Measurements from ENCODE around the gene LPCAT1.
A peak's percentile ranks its signal among the peaks of the same experiment; 100 is the strongest.

The LPCAT1 gene

DNA sequence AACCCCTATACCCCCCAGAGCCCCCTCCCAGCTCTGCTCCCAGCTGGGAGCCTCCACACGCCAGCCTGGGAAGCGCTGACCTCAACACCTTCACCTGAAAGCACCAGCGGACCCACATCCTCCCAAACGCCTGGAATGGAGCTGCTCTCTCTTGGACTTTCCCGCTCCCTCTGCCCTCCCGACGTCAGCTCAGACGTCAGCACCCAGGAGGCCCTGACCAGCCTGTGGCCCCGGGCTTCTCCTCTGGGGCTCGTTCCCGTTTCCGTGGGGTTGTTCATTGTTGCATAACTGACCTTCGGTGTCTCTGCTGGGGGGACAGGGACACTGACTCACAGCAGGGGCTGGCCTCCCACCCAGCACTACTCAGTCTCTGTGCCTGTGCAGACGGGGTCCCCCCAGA lies 43.5 kb downstream of the LPCAT1 start:
- no peaks in the 10 kb centered on the region for H3K4me1 ChIP-seq
- H3K27me3 ChIP-seq = no peaks in the 10 kb centered on the region
- no peak for DNase-seq
- no peak overlapping the region for H3K4me3 ChIP-seq (ENCODE audit: low read depth, low read length)
- TF ChIP-seq, protein P1, sequence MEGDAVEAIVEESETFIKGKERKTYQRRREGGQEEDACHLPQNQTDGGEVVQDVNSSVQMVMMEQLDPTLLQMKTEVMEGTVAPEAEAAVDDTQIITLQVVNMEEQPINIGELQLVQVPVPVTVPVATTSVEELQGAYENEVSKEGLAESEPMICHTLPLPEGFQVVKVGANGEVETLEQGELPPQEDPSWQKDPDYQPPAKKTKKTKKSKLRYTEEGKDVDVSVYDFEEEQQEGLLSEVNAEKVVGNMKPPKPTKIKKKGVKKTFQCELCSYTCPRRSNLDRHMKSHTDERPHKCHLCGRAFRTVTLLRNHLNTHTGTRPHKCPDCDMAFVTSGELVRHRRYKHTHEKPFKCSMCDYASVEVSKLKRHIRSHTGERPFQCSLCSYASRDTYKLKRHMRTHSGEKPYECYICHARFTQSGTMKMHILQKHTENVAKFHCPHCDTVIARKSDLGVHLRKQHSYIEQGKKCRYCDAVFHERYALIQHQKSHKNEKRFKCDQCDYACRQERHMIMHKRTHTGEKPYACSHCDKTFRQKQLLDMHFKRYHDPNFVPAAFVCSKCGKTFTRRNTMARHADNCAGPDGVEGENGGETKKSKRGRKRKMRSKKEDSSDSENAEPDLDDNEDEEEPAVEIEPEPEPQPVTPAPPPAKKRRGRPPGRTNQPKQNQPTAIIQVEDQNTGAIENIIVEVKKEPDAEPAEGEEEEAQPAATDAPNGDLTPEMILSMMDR (IDR thresholded peaks at IDR 0.05; ENCODE audit: low read depth, low read length) = no peak
- no peaks in the 10 kb centered on the region for H3K9me3 ChIP-seq
- H3K36me3 ChIP-seq = peaks cover 27% of the 10 kb centered on the region

DNA sequence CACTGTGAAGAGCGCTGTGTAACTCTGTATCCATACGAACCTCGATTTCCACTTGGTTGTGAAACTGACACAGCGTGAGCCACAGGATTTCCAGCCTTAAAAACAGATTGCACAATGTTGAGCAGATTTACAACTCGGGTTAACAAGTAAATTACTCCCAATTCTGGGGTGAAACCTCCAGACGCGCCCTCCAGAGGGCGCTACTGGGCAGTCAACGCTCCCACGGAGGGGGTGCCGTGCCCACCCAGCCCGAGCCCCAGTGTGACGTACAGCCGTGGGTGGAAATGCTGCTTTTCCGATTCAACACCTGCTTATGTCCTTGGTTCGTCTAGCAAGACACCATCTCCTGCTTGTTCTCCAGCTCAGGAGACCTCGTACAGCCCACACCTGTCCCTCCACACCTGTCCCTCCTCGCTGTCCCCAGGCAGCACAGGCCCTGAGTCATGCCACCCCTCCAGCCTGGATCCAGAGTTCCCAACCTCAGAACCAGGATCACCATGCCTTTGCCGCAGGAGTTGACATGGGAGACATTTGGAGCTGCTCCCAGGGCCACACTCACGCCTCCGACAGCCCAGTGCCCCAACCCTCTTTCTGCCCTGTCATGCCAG lies 44.1 kb downstream of the LPCAT1 start:
- DNase-seq = peak; percentile 44
- TF ChIP-seq, protein P1 (IDR thresholded peaks at IDR 0.05; ENCODE audit: low read depth, low read length) = peak; percentile 73

DNA sequence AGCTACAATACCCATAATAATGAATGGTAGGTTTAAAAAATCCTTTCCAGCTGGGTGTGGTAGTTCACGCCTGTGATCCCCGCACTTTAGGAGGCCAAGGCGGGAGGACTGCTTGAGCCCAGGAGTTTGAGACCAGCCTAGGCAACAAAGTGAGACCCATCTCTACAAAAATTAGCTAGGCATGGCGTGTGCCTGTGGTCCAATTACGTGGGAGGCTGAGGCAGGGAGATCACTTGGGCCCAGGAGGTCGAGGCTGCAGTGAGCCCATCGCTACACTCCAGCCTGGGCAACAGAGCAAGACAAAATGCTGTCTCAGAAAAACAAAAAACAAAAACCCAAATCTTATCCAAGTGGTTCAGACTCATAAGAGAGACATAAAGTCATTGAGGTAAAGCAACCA lies 44.7 kb downstream of the LPCAT1 start:
- DNase-seq = no peak
- H3K4me3 ChIP-seq (ENCODE audit: low read depth, low read length) = no peak overlapping the region
- H3K27me3 ChIP-seq = no peaks in the 10 kb centered on the region
- no peaks in the 10 kb centered on the region for H3K9me3 ChIP-seq
- H3K36me3 ChIP-seq = peaks cover 34% of the 10 kb centered on the region
- no peaks in the 10 kb centered on the region for H3K4me1 ChIP-seq
- TF ChIP-seq, protein P1 (IDR thresholded peaks at IDR 0.05; ENCODE audit: low read depth, low read length) = no peak

More for the DNA sequence above, 44.1 kb downstream of the LPCAT1 start:
- Histone ChIP-seq H3K4me3 (ENCODE audit: low read depth, low read length) (no peak overlapping the region), H3K4me1 (no peaks in the 10 kb centered on the region), H3K27me3 (no peaks in the 10 kb centered on the region), H3K9me3 (no peaks in the 10 kb centered on the region), H3K36me3 (peaks cover 32% of the 10 kb centered on the region)

DNA sequence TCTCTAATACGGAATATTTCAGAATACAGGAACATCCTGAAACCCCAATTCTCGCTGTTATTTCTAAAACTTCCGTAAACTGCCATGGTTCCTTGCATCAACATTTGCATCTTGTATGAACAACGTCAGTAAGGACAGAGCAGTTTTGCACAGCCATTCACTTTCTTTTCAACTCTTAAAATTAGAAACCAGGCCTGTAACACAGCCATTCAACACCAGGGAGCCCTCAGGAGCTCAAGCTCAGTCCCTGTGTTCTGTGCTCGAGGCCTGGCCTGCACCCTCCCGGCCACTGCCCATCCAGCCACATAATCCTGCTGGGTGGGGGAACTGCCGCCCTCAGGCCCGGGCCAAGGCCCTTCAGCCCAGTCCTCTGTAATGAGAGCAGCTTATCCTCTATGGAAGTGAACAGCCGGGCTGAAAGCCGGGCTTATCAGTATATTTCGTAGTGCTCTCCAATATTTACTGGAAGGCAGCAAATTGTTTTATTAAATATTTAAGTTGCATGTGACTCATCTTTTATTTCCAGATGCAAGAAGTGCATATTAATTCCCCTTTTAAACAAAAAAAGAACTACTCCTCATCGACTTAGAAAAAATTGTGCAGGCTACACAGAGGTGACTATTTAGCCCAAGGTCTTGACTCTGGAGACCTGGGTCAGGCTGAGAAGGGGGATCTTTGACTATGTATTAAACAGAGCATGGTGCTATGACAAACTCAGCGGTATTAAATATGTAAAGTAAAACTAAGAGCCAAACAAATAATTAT lies 45.3 kb downstream of the LPCAT1 start:
- no peaks in the 10 kb centered on the region for H3K27me3 ChIP-seq
- H3K4me3 ChIP-seq (ENCODE audit: low read depth, low read length) = no peak overlapping the region
- no peaks in the 10 kb centered on the region for H3K9me3 ChIP-seq
- DNase-seq = no peak
- peaks cover 38% of the 10 kb centered on the region for H3K36me3 ChIP-seq
- TF ChIP-seq, protein P1 (IDR thresholded peaks at IDR 0.05; ENCODE audit: low read depth, low read length) = no peak
- no peaks in the 10 kb centered on the region for H3K4me1 ChIP-seq

DNA sequence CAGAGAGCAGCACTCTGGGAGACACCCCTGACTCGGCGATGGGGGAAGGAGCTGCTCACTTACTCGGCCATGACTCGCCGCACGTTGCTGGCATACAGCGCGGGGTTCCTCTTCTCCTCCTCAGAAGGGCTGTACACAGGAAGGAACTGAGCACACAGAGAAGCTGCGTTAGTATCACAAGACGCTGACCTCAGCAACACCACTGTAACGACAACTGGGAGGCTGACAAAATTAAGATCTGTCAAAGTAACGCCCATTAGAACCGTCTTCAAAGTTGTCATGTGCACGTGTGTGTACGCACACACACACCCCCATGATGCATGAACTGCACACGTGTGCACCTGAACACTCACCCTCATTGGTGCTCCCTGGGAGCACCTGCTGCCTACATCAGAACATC lies 46.4 kb downstream of the LPCAT1 start:
- H3K4me1 ChIP-seq = no peaks in the 10 kb centered on the region
- H3K9me3 ChIP-seq = no peaks in the 10 kb centered on the region
- H3K36me3 ChIP-seq = peaks cover 40% of the 10 kb centered on the region
- DNase-seq = no peak
- H3K4me3 ChIP-seq (ENCODE audit: low read depth, low read length) = no peak overlapping the region
- TF ChIP-seq, protein P1 (IDR thresholded peaks at IDR 0.05; ENCODE audit: low read depth, low read length) = no peak
- no peaks in the 10 kb centered on the region for H3K27me3 ChIP-seq

DNA sequence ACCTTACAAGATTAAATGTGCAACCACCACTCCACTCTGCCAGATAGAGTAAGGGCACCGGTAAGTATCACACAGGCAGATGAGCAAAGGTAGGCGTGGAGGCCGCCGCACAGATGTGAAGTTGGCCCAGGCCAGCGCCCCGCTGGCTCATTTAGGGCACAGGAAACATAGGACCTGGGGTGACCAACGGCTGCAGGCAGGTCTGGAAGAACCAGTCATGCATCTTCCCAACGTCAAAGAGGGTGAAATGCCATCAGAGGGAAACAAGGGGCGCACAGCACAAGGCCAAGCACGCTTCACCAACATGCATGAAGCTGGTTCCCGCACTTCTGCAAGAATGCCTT lies 46.8 kb downstream of the LPCAT1 start:
- H3K36me3 ChIP-seq = peaks cover 40% of the 10 kb centered on the region
- H3K4me3 ChIP-seq (ENCODE audit: low read depth, low read length) = no peak overlapping the region
- H3K27me3 ChIP-seq = no peaks in the 10 kb centered on the region
- H3K9me3 ChIP-seq = no peaks in the 10 kb centered on the region
- TF ChIP-seq, protein P1 (IDR thresholded peaks at IDR 0.05; ENCODE audit: low read depth, low read length) = no peak
- no peaks in the 10 kb centered on the region for H3K4me1 ChIP-seq
- no peak for DNase-seq

All from BE2C (cell line).